GM12891 (cell line): ENCODE data around the gene PRR19.

ENCODE experiments used
- POLR2A ChIP-seq: IDR thresholded peaks from 2 replicates; pipeline ENCODE4 v1.6.1; 2011; ENCODE audit warnings: low read depth, low read length, control low read depth
- SPI1 ChIP-seq: IDR thresholded peaks from 2 replicates; pipeline ENCODE4 v1.6.1; 2011; ENCODE audit warnings: low read depth, low read length, control low read depth

DNA sequence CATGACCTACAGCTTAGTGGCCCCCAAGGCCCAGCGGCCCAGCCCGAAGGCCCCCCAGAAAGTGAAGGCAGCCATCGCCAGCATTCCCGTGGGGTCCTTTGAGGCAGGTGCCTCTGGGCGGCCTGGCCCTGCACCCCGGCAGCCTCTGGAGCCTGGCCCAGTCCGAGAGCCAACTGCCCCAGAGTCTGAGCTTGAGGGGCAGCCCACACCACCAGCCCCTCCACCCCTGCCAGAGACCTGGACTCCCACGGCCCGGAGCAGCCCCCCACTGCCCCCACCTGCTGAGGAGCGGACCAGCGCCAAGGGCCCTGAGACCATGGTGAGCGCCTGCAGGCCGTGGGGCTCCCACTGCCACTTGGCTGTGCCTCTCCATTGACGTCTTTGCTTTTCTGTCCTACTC lies 9.0 kb upstream of the PRR19 start:
- TF ChIP-seq POLR2A (no peak), SPI1 (no peak)
